ENCODE measurements around the gene THRB. TPM values are rescaled to one million over a fixed set of nuclear protein-coding genes. Genes with fewer than 3 reads are reported as not detected.

Gene THRB
- total RNA-seq, 1 donor from 2014 or later, result 3.1 TPM

DNA sequence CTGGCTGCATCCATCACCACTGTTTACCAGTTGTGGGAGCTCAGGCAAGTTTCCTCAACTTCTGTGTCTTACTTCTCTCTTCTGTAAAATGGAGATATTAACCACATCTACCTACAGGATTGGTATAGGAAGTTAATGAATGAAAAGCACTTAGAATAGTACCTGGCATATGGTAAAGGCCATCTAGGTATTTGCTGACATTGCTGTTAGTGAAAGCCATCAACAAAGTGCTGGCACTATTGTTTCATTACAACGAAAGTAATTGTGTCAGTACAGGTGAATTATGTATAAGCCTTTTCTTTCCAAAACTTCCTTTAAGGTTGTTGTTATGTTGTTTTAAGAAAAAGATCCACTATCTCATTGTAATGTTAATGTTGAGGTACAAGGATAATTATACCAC lies 352.5 kb downstream of the THRB start:
- no peak for DNase-seq (ENCODE audit: low read depth)
- no peaks in the 10 kb centered on the region for H3K36me3 ChIP-seq (ENCODE audit: control insufficient read depth, insufficient read depth, low read length)
- TF ChIP-seq, protein P1, sequence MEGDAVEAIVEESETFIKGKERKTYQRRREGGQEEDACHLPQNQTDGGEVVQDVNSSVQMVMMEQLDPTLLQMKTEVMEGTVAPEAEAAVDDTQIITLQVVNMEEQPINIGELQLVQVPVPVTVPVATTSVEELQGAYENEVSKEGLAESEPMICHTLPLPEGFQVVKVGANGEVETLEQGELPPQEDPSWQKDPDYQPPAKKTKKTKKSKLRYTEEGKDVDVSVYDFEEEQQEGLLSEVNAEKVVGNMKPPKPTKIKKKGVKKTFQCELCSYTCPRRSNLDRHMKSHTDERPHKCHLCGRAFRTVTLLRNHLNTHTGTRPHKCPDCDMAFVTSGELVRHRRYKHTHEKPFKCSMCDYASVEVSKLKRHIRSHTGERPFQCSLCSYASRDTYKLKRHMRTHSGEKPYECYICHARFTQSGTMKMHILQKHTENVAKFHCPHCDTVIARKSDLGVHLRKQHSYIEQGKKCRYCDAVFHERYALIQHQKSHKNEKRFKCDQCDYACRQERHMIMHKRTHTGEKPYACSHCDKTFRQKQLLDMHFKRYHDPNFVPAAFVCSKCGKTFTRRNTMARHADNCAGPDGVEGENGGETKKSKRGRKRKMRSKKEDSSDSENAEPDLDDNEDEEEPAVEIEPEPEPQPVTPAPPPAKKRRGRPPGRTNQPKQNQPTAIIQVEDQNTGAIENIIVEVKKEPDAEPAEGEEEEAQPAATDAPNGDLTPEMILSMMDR (IDR thresholded peaks at IDR 0.05; ENCODE audit: insufficient read depth, low read length, poor library complexity, severe bottlenecking), result no peak
- no peaks in the 10 kb centered on the region for H3K27me3 ChIP-seq (ENCODE audit: control insufficient read depth, insufficient read depth, low read length)
- H3K4me3 ChIP-seq (ENCODE audit: low read depth, low read length), result no peak overlapping the region

DNA sequence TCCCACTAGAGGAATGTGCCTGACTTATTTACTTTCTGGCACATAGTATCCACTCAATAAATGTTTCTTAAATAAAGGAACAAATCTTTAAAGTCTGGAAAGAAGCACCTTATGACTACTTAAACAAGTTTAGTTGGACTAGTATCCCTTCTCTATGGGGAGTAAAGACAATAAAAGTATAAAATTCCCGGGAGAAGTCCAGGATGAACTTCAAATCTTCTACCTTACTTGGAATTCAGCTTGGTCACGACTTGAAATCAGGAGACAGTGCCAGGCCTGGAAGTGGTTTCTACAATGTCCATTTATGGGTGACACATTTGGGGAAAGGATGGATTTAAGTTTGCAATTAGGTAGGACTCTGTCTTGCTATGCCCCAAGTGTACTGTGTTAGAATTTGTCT lies 353.1 kb downstream of the THRB start:
- Histone ChIP-seq H3K27me3 (ENCODE audit: control insufficient read depth, insufficient read depth, low read length) (no peaks in the 10 kb centered on the region), H3K36me3 (ENCODE audit: control insufficient read depth, insufficient read depth, low read length) (no peaks in the 10 kb centered on the region), H3K4me3 (ENCODE audit: low read depth, low read length) (no peak overlapping the region)
- no peak for DNase-seq (ENCODE audit: low read depth)
- TF ChIP-seq, protein P1 (IDR thresholded peaks at IDR 0.05; ENCODE audit: insufficient read depth, low read length, poor library complexity, severe bottlenecking), result no peak

DNA sequence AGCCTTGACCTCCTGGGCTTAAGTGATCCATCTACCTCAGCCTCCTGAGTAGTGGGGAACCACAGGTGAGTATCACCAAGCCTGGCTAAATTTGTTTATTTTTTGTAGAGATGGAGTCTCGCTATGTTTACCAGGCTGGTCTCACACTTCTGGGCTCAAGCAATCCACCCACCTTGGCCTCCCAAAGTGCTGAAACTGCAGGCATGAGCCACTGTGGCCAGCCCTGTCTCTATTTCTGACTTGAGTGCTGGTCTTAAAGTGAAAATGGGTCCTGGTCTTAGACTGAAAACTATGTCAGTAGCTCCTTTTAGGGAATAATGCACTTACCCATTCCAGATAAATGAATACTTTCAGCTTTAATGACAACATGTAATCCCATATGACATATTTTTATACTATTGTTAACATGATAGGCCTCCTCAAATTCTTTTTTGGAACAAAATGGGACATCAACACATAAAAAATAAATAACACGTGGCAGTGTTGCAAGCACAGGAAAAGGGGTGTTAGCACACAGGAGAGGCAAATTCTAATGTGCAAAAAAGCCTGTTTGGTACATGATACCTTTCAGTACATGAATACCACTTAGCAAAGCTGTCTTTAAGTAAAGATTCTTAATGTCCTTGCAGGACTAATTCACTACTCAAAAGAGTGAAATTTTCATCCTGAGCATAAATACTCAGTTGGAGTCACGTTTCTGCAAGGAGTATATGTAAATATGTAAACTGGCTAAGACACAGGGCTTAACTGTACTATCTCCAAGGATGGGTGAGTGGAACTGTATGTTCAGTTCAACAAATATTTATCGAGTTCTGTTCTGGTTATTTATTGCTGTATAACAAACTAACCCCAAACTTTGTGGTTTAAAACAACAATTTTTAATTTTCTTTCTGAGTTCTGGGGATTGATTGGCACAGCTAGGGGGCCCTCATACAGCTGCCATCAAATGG lies 354.9 kb downstream of the THRB start:
- H3K27me3 ChIP-seq (ENCODE audit: control insufficient read depth, insufficient read depth, low read length), result no peaks in the 10 kb centered on the region
- no peaks in the 10 kb centered on the region for H3K36me3 ChIP-seq (ENCODE audit: control insufficient read depth, insufficient read depth, low read length)
- TF ChIP-seq, protein P1 (IDR thresholded peaks at IDR 0.05; ENCODE audit: insufficient read depth, low read length, poor library complexity, severe bottlenecking), result no peak
- H3K4me3 ChIP-seq (ENCODE audit: low read depth, low read length), result no peak overlapping the region
- DNase-seq (ENCODE audit: low read depth), result no peak

DNA sequence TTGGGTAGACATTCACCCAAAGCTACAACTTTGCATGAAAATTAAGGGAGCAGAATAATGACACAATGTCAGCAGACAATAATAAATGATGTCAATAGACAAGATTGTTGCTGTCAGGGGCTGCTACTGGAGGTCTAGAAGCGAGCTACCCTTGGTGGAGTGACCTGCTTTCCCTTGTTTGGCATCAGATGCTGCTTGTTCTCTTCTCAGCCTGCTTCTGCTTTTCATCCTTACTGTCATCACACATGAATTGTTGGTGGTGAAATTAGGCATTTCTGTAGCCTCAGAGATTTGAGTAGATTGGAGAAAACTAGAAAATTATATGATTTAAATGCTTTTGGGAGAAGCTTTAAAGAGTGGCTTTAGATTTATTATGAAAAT lies 355.8 kb downstream of the THRB start:
- H3K27me3 ChIP-seq (ENCODE audit: control insufficient read depth, insufficient read depth, low read length), result no peaks in the 10 kb centered on the region
- H3K4me3 ChIP-seq (ENCODE audit: low read depth, low read length), result no peak overlapping the region
- no peak for DNase-seq (ENCODE audit: low read depth)
- TF ChIP-seq, protein P1 (IDR thresholded peaks at IDR 0.05; ENCODE audit: insufficient read depth, low read length, poor library complexity, severe bottlenecking), result no peak
- no peaks in the 10 kb centered on the region for H3K36me3 ChIP-seq (ENCODE audit: control insufficient read depth, insufficient read depth, low read length)

DNA sequence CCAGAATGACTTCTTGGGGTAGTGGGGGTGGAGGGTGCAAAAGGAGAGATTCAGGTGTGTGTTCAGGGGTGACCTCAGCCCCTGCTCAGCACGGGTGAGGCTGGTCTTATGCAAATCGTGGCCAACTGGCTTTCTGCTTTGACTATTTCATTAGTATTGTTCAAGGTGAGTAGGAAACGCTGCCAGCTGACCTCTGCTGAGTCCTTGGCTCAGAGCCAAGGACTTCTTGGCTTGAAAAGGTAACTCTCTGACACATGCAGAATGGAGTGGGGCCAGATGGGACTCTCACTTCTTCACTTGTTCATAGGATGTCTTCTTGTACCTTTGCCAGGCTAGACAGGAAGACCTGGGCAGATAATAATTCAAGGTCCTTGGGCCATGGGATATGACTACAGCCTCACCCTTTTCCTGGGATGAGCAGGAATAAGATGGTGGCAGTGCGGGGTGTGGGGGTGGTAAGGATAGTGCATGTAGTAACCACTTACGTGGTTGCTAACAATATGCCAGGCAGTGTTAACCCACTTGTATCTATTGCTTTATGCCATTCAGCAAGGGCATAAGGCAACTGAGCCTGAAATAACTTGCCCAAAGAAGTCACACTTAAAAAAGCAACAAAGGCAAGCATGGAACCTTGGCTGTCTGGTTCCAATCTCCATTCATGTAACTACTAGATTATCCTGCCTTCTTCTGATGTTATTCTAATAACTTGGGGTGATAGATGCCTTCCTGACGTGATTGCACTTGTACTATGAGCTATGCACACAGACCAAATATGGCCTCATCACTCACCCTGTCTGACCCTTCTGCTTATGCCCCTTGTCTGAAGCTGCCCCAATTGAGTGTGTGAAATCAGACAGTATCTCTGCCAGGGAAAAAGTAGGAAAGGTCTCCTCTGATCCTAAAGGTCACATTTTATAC lies 356.4 kb downstream of the THRB start:
- Histone ChIP-seq H3K27me3 (ENCODE audit: control insufficient read depth, insufficient read depth, low read length) (no peaks in the 10 kb centered on the region), H3K4me3 (ENCODE audit: low read depth, low read length) (no peak overlapping the region), H3K36me3 (ENCODE audit: control insufficient read depth, insufficient read depth, low read length) (no peaks in the 10 kb centered on the region)
- TF ChIP-seq, protein P1 (IDR thresholded peaks at IDR 0.05; ENCODE audit: insufficient read depth, low read length, poor library complexity, severe bottlenecking), result no peak
- no peak for DNase-seq (ENCODE audit: low read depth)
